ENCODE data around the gene ERP44. TPM values are rescaled to one million over a fixed set of nuclear protein-coding genes. Genes with fewer than 3 reads are reported as not detected.
"Not testable (repeated sequence)": the region's sequence is repeated elsewhere in the genome, so short reads cannot be mapped to it uniquely, and the experiment has no call there.

ERP44 gene
- total RNA-seq, 2 donors from 2014 or later, result 24.0 to 27.7 TPM

GRCh38 chr9:100029251-100029650 is 69.5 kb downstream of the ERP44 start:
- intact Hi-C loops (cut with DNase I, micrococcal nuclease), result loop anchor here in 1 of 2 donors (10.0 kb wide), 2 partner anchors 186 to 296 kb away; no protein-coding TSS in a partner anchor
- DNase-seq (no peak), ATAC-seq (no peak)

DNA sequence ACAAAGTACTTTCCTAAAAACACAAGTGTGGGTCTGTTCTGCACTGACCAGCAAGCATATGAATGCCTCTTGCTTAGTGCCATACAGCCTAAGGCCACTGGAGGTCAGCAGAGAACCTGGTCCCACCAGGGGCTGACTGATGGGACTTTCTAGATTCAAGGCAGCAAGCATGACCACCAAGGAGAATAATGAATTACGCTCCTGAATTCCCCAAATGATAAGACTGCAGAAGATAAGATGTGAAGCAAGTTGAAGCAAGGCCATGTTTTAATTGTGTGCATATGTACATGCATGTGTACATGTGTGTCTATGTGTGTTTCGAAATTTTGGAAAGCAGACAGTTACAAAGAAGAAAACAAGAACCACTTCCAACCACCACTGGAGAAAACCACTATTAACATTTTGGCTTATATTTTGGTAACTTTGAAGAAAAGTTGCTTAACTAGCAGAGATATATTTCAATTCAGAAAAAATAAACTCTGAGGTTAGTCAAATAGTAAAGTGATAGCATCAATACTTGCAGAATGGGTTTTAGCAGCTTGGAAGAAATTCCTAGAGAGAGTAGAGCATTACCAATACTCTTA is 70.5 kb downstream of the ERP44 start:
- peak; percentile 90 for ATAC-seq
- DNase-seq, result peak; percentile 54 to 75
- intact Hi-C loops (cut with DNase I, micrococcal nuclease), result loop anchor here in 1 of 2 donors (10.0 kb wide), 2 partner anchors 187 to 297 kb away; no protein-coding TSS in a partner anchor

DNA sequence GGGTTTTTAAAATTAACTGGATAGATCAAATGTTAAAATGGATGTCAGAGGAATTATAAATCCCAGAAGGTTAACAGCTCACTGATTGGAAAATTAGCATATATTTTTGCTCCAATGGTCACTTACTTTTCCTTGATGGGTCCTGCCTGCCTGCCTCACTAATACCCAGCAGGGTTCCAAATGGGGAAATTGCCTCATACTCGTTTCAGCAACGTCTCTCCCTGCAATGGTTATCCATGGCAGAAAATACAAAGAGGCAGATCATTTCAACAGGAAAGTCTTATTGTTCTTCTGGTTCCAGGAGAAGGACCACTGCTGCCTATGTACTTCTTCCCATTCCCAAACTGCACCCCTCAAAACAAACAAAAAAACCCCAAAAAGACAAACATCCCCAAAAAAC is 71.3 kb downstream of the ERP44 start:
- intact Hi-C loops (cut with DNase I, micrococcal nuclease), result loop anchor here in 1 of 2 donors (10.0 kb wide), 2 partner anchors 187 to 297 kb away; no protein-coding TSS in a partner anchor
- DNase-seq, result no peak
- no peak for ATAC-seq

GRCh38 chr9:100021931-100022330 is 76.9 kb downstream of the ERP44 start:
- intact Hi-C loops (cut with DNase I, micrococcal nuclease), result loop anchor here in 1 of 2 donors (10.0 kb wide), 2 partner anchors 193 to 303 kb away; no protein-coding TSS in a partner anchor
- ATAC-seq (no peak), DNase-seq (no peak)

- intact Hi-C loops (cut with DNase I, micrococcal nuclease), result loop anchor here in 1 of 2 donors (10.0 kb wide), 2 partner anchors 195 to 305 kb away; no protein-coding TSS in a partner anchor
- DNase-seq (no peak), ATAC-seq (no peak)
Measured at GRCh38 chr9:100020121-100020795, 78.5 kb downstream of the ERP44 start.

DNA sequence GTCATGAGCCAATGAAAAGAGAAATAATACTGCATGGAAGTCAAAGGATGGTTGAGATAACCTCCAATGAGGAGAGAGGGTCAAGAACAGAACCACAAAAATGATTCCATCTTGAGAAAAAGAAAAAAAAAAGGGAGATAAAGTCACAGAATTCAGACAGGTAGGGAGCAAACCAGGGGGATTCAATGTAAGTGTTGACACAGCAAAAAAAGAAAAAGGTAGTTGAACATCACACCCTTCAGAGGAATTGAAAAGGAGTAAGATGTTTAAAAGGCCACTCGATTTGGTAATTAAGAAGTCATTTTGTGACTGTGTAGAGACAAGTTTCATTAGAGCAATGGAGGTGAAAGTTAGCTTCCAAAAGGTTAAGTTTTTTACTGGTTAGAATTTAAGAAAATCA is 79.3 kb downstream of the ERP44 start:
- DNase-seq (no peak), ATAC-seq (no peak)
- intact Hi-C loops (cut with DNase I, micrococcal nuclease), result loop anchor here in 1 of 2 donors (10.0 kb wide), 1 partner anchor 205 kb away; no protein-coding TSS in a partner anchor

DNA sequence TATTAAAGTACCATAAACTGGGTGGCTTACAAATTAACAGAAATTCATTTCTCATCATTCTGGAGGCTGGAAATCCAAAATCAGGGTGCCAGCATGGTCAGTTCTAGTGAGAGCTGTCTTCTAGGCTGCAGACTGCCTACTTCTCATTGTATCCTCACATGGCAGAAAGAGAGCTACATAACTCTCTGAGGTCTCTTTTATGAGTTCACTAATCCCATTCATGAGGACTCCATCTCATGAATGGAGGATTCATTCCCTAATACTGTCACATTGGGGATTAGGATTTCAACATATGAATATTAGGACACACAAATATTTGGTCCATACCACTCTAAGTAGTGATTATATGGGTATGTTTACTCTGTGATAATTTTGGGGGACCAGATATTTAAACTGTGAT is 84.0 kb downstream of the ERP44 start:
- intact Hi-C loops (cut with DNase I, micrococcal nuclease), result loop anchor here in 1 of 2 donors (10.0 kb wide), 1 partner anchor 200 kb away; no protein-coding TSS in a partner anchor

GRCh38 chr9:100013573-100013972 is 85.2 kb downstream of the ERP44 start:
- ATAC-seq (no peak), DNase-seq (no peak)
- intact Hi-C loops (cut with DNase I, micrococcal nuclease), result loop anchor here in 1 of 2 donors (10.0 kb wide), 1 partner anchor 199 kb away; no protein-coding TSS in a partner anchor

More for the DNA sequence above, 84.0 kb downstream of the ERP44 start:
- ATAC-seq, result no peak
- DNase-seq, result no peak

- DNase-seq (no peak), ATAC-seq (no peak)
- intact Hi-C loops (cut with DNase I, micrococcal nuclease), result loop anchor here in 1 of 2 donors (10.0 kb wide), 1 partner anchor 197 kb away; no protein-coding TSS in a partner anchor
Measured at GRCh38 chr9:100012279-100012678, 86.5 kb downstream of the ERP44 start.

- intact Hi-C loops (cut with DNase I, micrococcal nuclease), result loop anchor here in 1 of 2 donors (10.0 kb wide), 1 partner anchor 196 kb away; no protein-coding TSS in a partner anchor
- DNase-seq, result no peak
- ATAC-seq, result peak; percentile 57
Measured at GRCh38 chr9:100011062-100011681, 87.6 kb downstream of the ERP44 start.

- ATAC-seq (no peak), DNase-seq (no peak)
- intact Hi-C loops (cut with DNase I, micrococcal nuclease), result no loop called here
Measured at GRCh38 chr9:99999797-100000196, 99.0 kb downstream of the ERP44 start.

DNA sequence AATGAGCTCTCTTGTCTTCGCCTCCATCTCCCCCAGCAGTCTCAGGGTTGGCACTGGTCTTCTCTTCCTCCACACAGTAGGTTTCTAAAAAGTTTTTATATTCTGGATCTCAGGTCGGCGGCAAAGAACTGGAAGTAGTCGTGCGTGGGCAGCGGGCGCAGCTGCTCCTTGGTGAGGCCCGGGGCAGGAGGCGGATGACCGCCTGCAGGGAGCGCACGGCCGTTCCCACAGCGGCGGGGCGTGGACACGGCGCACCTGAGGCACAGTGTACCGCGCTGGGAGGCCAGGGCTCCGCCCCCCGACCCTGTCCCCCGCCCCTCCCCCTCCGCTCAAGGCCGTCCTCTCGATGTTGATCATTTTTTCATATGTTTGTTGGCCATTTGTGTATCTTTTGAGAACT is 99.9 kb downstream of the ERP44 start:
- DNase-seq, result no peak

DNA sequence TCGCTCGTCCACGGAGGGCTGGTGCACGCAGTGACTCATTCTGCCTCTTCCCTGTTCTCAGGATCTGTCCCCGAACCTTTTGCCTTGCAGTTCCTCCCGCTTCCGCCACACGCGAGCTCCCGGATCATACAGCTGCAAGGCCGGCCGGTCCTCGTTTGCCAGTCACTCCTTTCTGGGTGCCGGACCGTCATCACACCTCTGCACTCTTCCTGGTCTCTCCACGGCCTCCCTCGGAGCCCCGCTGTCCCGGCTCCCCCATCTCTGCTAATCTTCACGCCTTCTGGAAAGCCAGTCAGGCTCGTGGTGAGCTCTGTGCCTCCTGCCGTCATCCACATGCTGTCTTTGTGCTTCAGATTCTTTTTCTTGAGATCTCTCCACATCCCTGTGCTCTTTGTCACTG is 100.5 kb downstream of the ERP44 start:
- DNase-seq (no peak), ATAC-seq (no peak)
- intact Hi-C loops (cut with DNase I, micrococcal nuclease), result no loop called here

More for the DNA sequence above, 99.9 kb downstream of the ERP44 start:
- intact Hi-C loops (cut with DNase I, micrococcal nuclease), result no loop called here
- no peak for ATAC-seq

DNA sequence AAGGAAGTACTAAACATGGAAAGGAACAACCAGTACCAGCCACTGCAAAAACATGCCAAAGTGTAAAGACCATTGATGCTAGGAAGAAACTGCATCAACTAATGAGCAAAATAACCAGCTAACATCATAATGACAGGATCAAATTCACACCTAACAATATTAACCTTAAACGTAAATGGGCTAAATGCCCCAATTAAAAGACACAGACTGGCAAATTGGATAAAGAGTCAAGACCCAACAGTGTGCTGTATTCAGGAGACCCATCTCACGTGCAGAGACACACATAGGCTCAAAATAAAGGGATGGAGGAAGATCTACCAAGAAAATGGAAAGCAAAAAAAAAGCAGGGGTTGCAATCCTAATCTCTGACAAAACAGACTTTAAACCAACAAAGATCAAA is 108.3 kb downstream of the ERP44 start:
- DNase-seq, ATAC-seq: not testable (repeated sequence)

GRCh38 chr9:99986642-99987041 is 112.2 kb downstream of the ERP44 start:
- ATAC-seq, result no peak
- intact Hi-C loops (cut with DNase I, micrococcal nuclease), result no loop called here
- DNase-seq, result no peak

More for the DNA sequence above, 108.3 kb downstream of the ERP44 start:
- intact Hi-C loops (cut with DNase I, micrococcal nuclease), result not testable (repeated sequence)

DNA sequence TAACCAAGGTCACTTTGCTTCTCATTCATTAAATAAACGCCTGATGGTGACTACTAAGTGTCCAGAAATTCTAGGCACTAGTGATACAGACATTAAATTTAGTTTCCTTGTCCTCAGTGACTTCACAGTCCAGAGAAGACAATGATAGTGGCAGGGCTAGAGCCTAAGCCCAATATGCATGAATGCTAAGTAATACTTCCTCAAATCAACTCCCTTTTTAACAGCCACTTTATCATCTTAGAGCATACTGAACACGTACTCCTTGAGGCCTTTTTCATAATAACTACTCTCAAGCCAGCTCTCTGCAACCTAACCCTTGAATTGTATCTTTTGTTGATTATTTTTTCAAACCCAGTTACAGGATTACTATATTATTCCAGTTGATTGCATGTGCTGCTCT is 118.2 kb downstream of the ERP44 start:
- intact Hi-C loops (cut with DNase I, micrococcal nuclease), result no loop called here
- ATAC-seq, result no peak
- DNase-seq, result no peak

GRCh38 chr9:99978221-99978620 is 120.6 kb downstream of the ERP44 start:
- DNase-seq, result no peak
- ATAC-seq, result no peak
- intact Hi-C loops (cut with DNase I, micrococcal nuclease), result no loop called here

DNA sequence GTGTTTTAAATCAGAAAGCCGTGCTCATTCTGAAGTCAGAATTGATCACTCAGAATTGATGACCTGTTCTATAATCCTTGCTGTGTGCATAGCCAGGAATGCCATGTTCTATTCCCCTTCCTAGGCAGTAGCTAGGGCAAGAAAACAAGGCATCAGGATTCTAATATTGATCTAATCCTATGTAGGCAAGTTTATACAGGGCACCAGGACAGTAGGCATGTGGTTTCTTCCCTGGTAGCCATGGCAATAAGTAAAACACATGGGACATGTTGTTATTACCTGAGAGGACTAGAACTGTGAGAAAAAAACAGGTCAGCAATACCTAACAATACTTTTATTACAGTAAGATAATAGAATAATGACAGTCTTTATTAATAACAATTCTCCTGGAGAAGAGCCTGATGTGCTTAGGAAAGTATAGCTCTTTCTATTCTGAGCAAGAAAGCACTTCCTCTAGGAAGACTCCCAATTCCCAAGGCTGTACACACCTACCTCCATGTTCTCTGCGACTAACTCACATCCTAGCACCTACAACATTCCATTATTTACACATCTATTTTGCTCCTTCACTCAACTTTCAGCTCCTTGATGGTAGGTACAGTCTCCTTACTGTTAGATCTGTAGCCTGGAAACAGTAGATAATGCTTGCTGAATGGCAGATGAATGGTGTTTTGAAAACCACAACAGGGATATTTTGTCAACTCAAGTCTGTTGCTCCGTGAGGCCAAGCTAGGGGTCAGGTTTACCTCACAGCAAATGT is 121.6 kb downstream of the ERP44 start:
- no peak for DNase-seq
- no peak for ATAC-seq
- intact Hi-C loops (cut with DNase I, micrococcal nuclease), result no loop called here

DNA sequence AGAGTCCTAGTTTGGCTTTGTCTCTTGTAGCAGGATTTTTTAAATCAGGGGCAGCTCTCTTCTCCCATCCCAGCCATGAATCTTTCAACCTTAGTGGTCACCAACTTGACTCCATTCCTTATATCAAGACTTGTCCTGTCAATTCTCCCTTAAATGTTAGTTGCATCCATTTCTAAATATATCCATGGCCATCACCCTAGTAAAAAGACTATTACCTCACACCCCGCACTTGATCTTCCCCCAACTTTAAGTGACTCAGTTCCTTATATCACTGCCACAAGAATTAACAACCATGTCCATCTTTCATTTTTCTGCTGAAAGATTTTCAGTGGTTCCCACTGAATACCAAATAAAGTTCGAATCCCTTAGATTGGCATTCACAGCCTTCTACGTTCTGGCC is 125.3 kb downstream of the ERP44 start:
- intact Hi-C loops (cut with DNase I, micrococcal nuclease), result no loop called here
- ATAC-seq, result no peak
- DNase-seq, result no peak

All from left colon (tissue), 2 donors.